GM12878 (cell line): ENCODE results near the gene IGFALS. TPM values are rescaled to one million over a fixed set of nuclear protein-coding genes. Genes with fewer than 3 reads are reported as not detected.

Experiments used
- BACH1 ChIP-seq: fragments of 450-650 bp; IDR thresholded peaks from 2 replicates; pipeline ENCODE4 v1.6.1; 2017; ENCODE audit warnings: mild to moderate bottlenecking, borderline replicate concordance
- BHLHE40 ChIP-seq, 2 experiments: fragments of 450-650 bp in 1 of 2; IDR thresholded peaks; 2 replicates each; pipeline ENCODE4 v1.6.1; 2011 to 2017; ENCODE audit warnings: low read depth in 2 of 2, borderline replicate concordance in 1 of 2, improper control_type of control experiment in 1 of 2, low read length in 1 of 2, mild to moderate bottlenecking in 1 of 2
- CHD2 ChIP-seq: IDR thresholded peaks from 2 replicates; pipeline ENCODE4 v1.6.1; 2011; ENCODE audit warnings: low read depth, low read length, improper control_type of control experiment, borderline replicate concordance
- CREB1 ChIP-seq: IDR thresholded peaks from 2 replicates; pipeline ENCODE4 v1.6.1; 2012; ENCODE audit warnings: low read depth, mild to moderate bottlenecking, inconsistent platforms
- DPF2 ChIP-seq: fragments of 450-650 bp; IDR thresholded peaks from 2 replicates; pipeline ENCODE4 v1.6.1; 2017; ENCODE audit warnings: mild to moderate bottlenecking
- EED ChIP-seq: sonication (generic); IDR thresholded peaks from 2 replicates; pipeline ENCODE4 v1.6.1; 2016; ENCODE audit warnings: antibody characterized with exemption, low read depth
- EGR1 ChIP-seq, 2 experiments: IDR thresholded peaks; 1 replicate in 1 of 2; 2 replicates in 1 of 2; pipeline ENCODE4 v1.6.1; 2011 to 2012; ENCODE audit warnings: low read depth in 2 of 2, low read length in 2 of 2, borderline replicate concordance in 1 of 2, mild to moderate bottlenecking in 1 of 2, moderate library complexity in 1 of 2
- IKZF1 ChIP-seq: fragments of 450-650 bp; conservative IDR thresholded peaks from 2 replicates; pipeline ENCODE4 v1.6.1; 2017; ENCODE audit warnings: antibody characterized with exemption, mild to moderate bottlenecking
- LARP7 ChIP-seq: fragments of 450-650 bp; IDR thresholded peaks from 2 replicates; pipeline ENCODE4 v1.6.1; 2017; ENCODE audit warnings: mild to moderate bottlenecking
- MLLT1 ChIP-seq: fragments of 450-650 bp; IDR thresholded peaks from 2 replicates; pipeline ENCODE4 v1.6.1; 2016; ENCODE audit warnings: mild to moderate bottlenecking
- PAX5 ChIP-seq: IDR thresholded peaks from 2 replicates; pipeline ENCODE4 v1.6.1; 2011; ENCODE audit warnings: low read depth, low read length, borderline replicate concordance
- POLR2A ChIP-seq: IDR thresholded peaks from 2 replicates; pipeline ENCODE4 v1.6.1; 2011; ENCODE audit warnings: low read depth, mild to moderate bottlenecking, low read length
- POLR2AphosphoS5 ChIP-seq: IDR thresholded peaks from 2 replicates; pipeline ENCODE4 v1.6.1; 2011; ENCODE audit warnings: mild to moderate bottlenecking, low read length, inconsistent platforms
- POU2F2 ChIP-seq: IDR thresholded peaks from 3 replicates; pipeline ENCODE4 v1.6.1; 2011; ENCODE audit warnings: low read depth, mild to moderate bottlenecking, low read length, borderline replicate concordance
- RB1 ChIP-seq: fragments of 450-650 bp; formaldehyde crosslinking; IDR thresholded peaks from 2 replicates; pipeline ENCODE4 v1.6.1; 2017; ENCODE audit warnings: mild to moderate bottlenecking, borderline replicate concordance
- RUNX3 ChIP-seq: IDR thresholded peaks from 2 replicates; pipeline ENCODE4 v1.6.1; 2012; ENCODE audit warnings: low read length, inconsistent platforms
- STAT3 ChIP-seq: IDR thresholded peaks from 2 replicates; pipeline ENCODE4 v1.6.1; 2011; ENCODE audit warnings: low read depth, low read length, improper control_type of control experiment
- TARDBP ChIP-seq: IDR thresholded peaks from 2 replicates; pipeline ENCODE4 v1.6.1; 2016; ENCODE audit warnings: borderline replicate concordance
- TCF12 ChIP-seq: IDR thresholded peaks from 2 replicates; pipeline ENCODE4 v1.6.1; 2011; ENCODE audit warnings: low read depth, mild to moderate bottlenecking, low read length
- TCF7 ChIP-seq: IDR thresholded peaks from 2 replicates; pipeline ENCODE4 v1.6.1; 2014; ENCODE audit warnings: antibody characterized with exemption, borderline replicate concordance
- ZNF622 ChIP-seq: fragments of 450-650 bp; IDR thresholded peaks from 2 replicates; pipeline ENCODE4 v1.6.1; 2017; ENCODE audit warnings: mild to moderate bottlenecking, inconsistent platforms
- ZNF687 ChIP-seq: fragments of 450-650 bp; IDR thresholded peaks from 2 replicates; pipeline ENCODE4 v1.6.1; 2017; ENCODE audit warnings: mild to moderate bottlenecking, moderate library complexity
- ZSCAN29 ChIP-seq: fragments of 450-650 bp; IDR thresholded peaks from 2 replicates; pipeline ENCODE4 v1.6.1; 2017; ENCODE audit warnings: mild to moderate bottlenecking, moderate library complexity
- polyA plus RNA-seq, 11 experiments: library from polyadenylated mRNA; depleted of rRNA in 4 of 11; unstranded in 6 of 11; stranded (reverse) in 5 of 11; fragments of >200 nt; fragmentation: Nextera tagmentation in 4 of 11; fragmentation: Illumina TruSeq in 1 of 11; extraction: Ambion mirVana in 4 of 11; extraction: Trizol in 1 of 11; gene quantifications; 1 replicate in 1 of 11; 2 replicates in 10 of 11; pipeline versions ENCODE4 v1.2.1 to v1.2.3, GENCODE V29; 2011 to 2016; ENCODE audit warnings: inconsistent platforms in 2 of 11, missing spikeins in 2 of 11, low read depth in 1 of 11
- total RNA-seq, 4 experiments: library from RNA; depleted of rRNA in 3 of 4; stranded (reverse); fragments of >200 nt in 3 of 4; fragmentation: Illumina TruSeq in 1 of 4; extraction: Trizol in 1 of 4; gene quantifications; 2 replicates each; pipeline versions ENCODE4 v1.2.1 to v1.2.3, GENCODE V29; 2013 to 2021

IGFALS gene
- total and polyA plus RNA-seq, 10 of the 15 experiments (the other 5 are each of a cell fraction or from before 2014, with no cell fraction given) = 0.04 to 0.11 TPM; not detected in 8

- TF ChIP-seq MLLT1 = no peak
- TF ChIP-seq ZSCAN29 = no peak
- 0 out of 2 replicates have a peak, but pooled peaks have one; percentile 28 for TF ChIP-seq POLR2AphosphoS5
- peak in 1 of 2 experiments; percentile 88; a peak in 2 of 3 replicates for TF ChIP-seq EGR1 (IDR thresholded peaks at IDR 0.05; ENCODE audit: borderline replicate concordance in 1 of 2, low read depth in 2 of 2, low read length in 2 of 2)
- peak; percentile 15; the same call in 1 of the 2 replicates for TF ChIP-seq IKZF1
- 0 out of 2 replicates have a peak, but pooled peaks have one; percentile 22 for TF ChIP-seq TCF12
- no peak for TF ChIP-seq CHD2
- TF ChIP-seq EED = no peak
- TF ChIP-seq DPF2 = 0 out of 2 replicates have a peak, but pooled peaks have one; percentile 23
- TF ChIP-seq STAT3 = no peak
- TF ChIP-seq CREB1 = peak; percentile 60
- peak; percentile 16; the same call in 1 of the 2 replicates for TF ChIP-seq RB1
- peak; percentile 54; the same call in 1 of the 2 replicates for TF ChIP-seq POLR2A
- 0 out of 2 replicates have a peak, but pooled peaks have one; percentile 21 for TF ChIP-seq PAX5
- TF ChIP-seq ZNF622 = no peak
- no peak for TF ChIP-seq TCF7
- peak in 1 of 2 experiments; percentile 29; a peak in 2 of 4 replicates for TF ChIP-seq BHLHE40 (IDR thresholded peaks at IDR 0.05; ENCODE audit: borderline replicate concordance in 1 of 2, low read depth in 2 of 2, low read length in 1 of 2)
- peak; percentile 35 for TF ChIP-seq LARP7
- 0 out of 2 replicates have a peak, but pooled peaks have one; percentile 12 for TF ChIP-seq TARDBP
- TF ChIP-seq RUNX3 = peak; percentile 54
- TF ChIP-seq ZNF687 = 0 out of 2 replicates have a peak, but pooled peaks have one; percentile 21
- no peak for TF ChIP-seq POU2F2
- peak; percentile 64; the same call in 1 of the 2 replicates for TF ChIP-seq BACH1
Observed at GRCh38 chr16:1771188-1771863, 22.2 kb downstream of the IGFALS start, which contains the start of gene NME3 (continued).
